K562 treated with DMSO at 1 percent for 24 hours (cell line): ENCODE results near the gene ZHX3. TPM values are rescaled to one million over a fixed set of nuclear protein-coding genes. Genes with fewer than 3 reads are reported as not detected.

ENCODE experiments used
- total RNA-seq: library from RNA; unstranded; fragments of 300-600 nt; gene quantifications from 2 replicates; pipeline ENCODE4 v1.2.3, GENCODE V29; 2022; ENCODE audit warnings: low read depth; ENCODE audit not compliant: insufficient read depth

The ZHX3 gene
- 5.6 and 7.1 TPM in 2 replicates for total RNA-seq

GRCh38 chr20:41317546-41318270 lies at the start of gene ZHX3:
Gene ZHX3, minus strand, starts transcription at chr20:41317731. Its CDS starts 112,815 bp downstream, at chr20:41204916.

GRCh38 chr20:41366546-41367392 lies 49.2 kb upstream of the ZHX3 start, which contains the start of gene EMILIN3:
Gene EMILIN3, minus strand, starts transcription at chr20:41366818. Its CDS starts 184 bp downstream, at chr20:41366634.

GRCh38 chr20:41340327-41341055 lies 23.0 kb upstream of the ZHX3 start, which contains the start of gene LPIN3:
Gene LPIN3, plus strand, starts transcription at chr20:41340821. Its CDS starts 4,983 bp downstream, at chr20:41345804.

GRCh38 chr20:41136680-41137613 lies 180.6 kb downstream of the ZHX3 start, which contains the start of gene PLCG1:
Gene PLCG1, plus strand, starts transcription at chr20:41137543. Its CDS starts 99 bp downstream, at chr20:41137642.

Other genes starting within 250 kb of the ZHX3 start
- 48.4 and 49.7 TPM in 2 replicates for gene PLCG1, start 180.2 kb downstream of the ZHX3 start, total RNA-seq
- gene LPIN3, start 23.1 kb upstream of the ZHX3 start, total RNA-seq = 7.9 and 12.9 TPM in 2 replicates
- gene EMILIN3, start 49.1 kb upstream of the ZHX3 start, total RNA-seq = not detected in 2 replicates